SK-N-SH (cell line): ENCODE data around the gene GNG5. TPM values are rescaled to one million over a fixed set of nuclear protein-coding genes. Genes with fewer than 3 reads are reported as not detected.

Experiments
- CHD2 ChIP-seq: fragments of 150-350 bp; IDR thresholded peaks from 2 replicates; pipeline ENCODE4 v1.6.1; 2018; ENCODE audit warnings: low read length; ENCODE audit not compliant: partially characterized antibody
- ELF1 ChIP-seq: IDR thresholded peaks from 2 replicates; pipeline ENCODE4 v1.4.0; 2012
- EZH2phosphoT487 ChIP-seq: fragments of 200-600 bp; sonication (generic); IDR thresholded peaks from 2 replicates; pipeline ENCODE4 v1.6.1; 2017; ENCODE audit warnings: low read depth, mixed run types, mild to moderate bottlenecking, antibody characterized with exemption, moderate library complexity, borderline replicate concordance
- FOSL2 ChIP-seq: IDR thresholded peaks from 2 replicates; pipeline ENCODE4 v1.4.0; 2012; ENCODE audit warnings: low read depth, mild to moderate bottlenecking, moderate library complexity, borderline replicate concordance
- FOXJ3 ChIP-seq: sonication (generic); formaldehyde crosslinking; IDR thresholded peaks from 2 replicates; pipeline ENCODE4 v1.5.1; 2020; ENCODE audit warnings: mild to moderate bottlenecking, missing genetic modification reagents
- FOXM1 ChIP-seq: IDR thresholded peaks from 2 replicates; pipeline ENCODE4 v1.4.0; 2012; ENCODE audit warnings: low read depth, mild to moderate bottlenecking
- GABPA ChIP-seq: IDR thresholded peaks from 2 replicates; pipeline ENCODE4 v1.4.0; 2012; ENCODE audit warnings: low read depth, mild to moderate bottlenecking
- IRF3 ChIP-seq: fragments of 150-350 bp; IDR thresholded peaks from 2 replicates; pipeline ENCODE4 v1.6.1; 2016; ENCODE audit warnings: mild to moderate bottlenecking, low read depth, low read length
- MEF2A ChIP-seq: IDR thresholded peaks from 2 replicates; pipeline ENCODE4 v1.4.0; 2012; ENCODE audit warnings: low read depth, borderline replicate concordance
- POLR2AphosphoS5 ChIP-seq: IDR thresholded peaks from 2 replicates; pipeline ENCODE4 v1.6.1; 2012; ENCODE audit warnings: low read depth, low read length
- RAD21 ChIP-seq: IDR thresholded peaks from 2 replicates; pipeline ENCODE4 v1.6.1; 2012; ENCODE audit warnings: mild to moderate bottlenecking, low read length
- RCOR1 ChIP-seq: fragments of 150-350 bp; IDR thresholded peaks from 2 replicates; pipeline ENCODE4 v1.6.1; 2017; ENCODE audit warnings: antibody characterized with exemption, low read length
- REST ChIP-seq: IDR thresholded peaks from 2 replicates; pipeline ENCODE4 v1.6.1; 2012; ENCODE audit warnings: mild to moderate bottlenecking, low read depth, low read length, moderate library complexity
- RXRA ChIP-seq: IDR thresholded peaks from 2 replicates; pipeline ENCODE4 v1.4.0; 2012; ENCODE audit warnings: low read depth, mild to moderate bottlenecking, borderline replicate concordance
- TAF1 ChIP-seq: IDR thresholded peaks from 2 replicates; pipeline ENCODE4 v1.6.1; 2012; ENCODE audit warnings: low read depth, mild to moderate bottlenecking, low read length, moderate library complexity, borderline replicate concordance
- TCF12 ChIP-seq: IDR thresholded peaks from 2 replicates; pipeline ENCODE4 v1.4.0; 2012
- USF1 ChIP-seq: IDR thresholded peaks from 2 replicates; pipeline ENCODE4 v1.4.0; 2012; ENCODE audit warnings: low read depth, borderline replicate concordance
- USF2 ChIP-seq: fragments of 150-350 bp; IDR thresholded peaks from 2 replicates; pipeline ENCODE4 v1.6.1; 2017; ENCODE audit warnings: antibody characterized with exemption, low read length, low read depth, borderline replicate concordance
- ZBTB33 ChIP-seq: IDR thresholded peaks from 2 replicates; pipeline ENCODE4 v1.4.0; 2012; ENCODE audit warnings: low read depth, borderline replicate concordance
- polyA plus RNA-seq, 3 experiments: library from polyadenylated mRNA; depleted of rRNA; stranded (reverse); fragments of >200 nt; gene quantifications; 2 replicates each; pipeline ENCODE4 v1.2.3, GENCODE V29; 2012

GNG5 gene
- polyA plus RNA-seq, 1 of the 3 experiments (the other 2 are of a cell fraction), result 104 TPM

- TF ChIP-seq FOXM1, result no peak
- TF ChIP-seq FOSL2, result no peak
- peak; percentile 58 for TF ChIP-seq CHD2
- 0 out of 2 replicates have a peak, but pooled peaks have one; percentile 23 for TF ChIP-seq REST
- peak; percentile 24; the same call in 1 of the 2 replicates for TF ChIP-seq TCF12
- TF ChIP-seq EZH2phosphoT487, result no peak
- TF ChIP-seq TAF1, result peak; percentile 89
- no peak for TF ChIP-seq USF1
- no peak for TF ChIP-seq USF2
- peak; percentile 67 for TF ChIP-seq ZBTB33
- no peak; the same call in 1 of the 2 replicates for TF ChIP-seq RCOR1
- peak; percentile 94 for TF ChIP-seq ELF1
- peak; percentile 99 for TF ChIP-seq GABPA
- no peak for TF ChIP-seq MEF2A
- TF ChIP-seq RAD21, result no peak
- TF ChIP-seq RXRA, result no peak
- no peak for TF ChIP-seq FOXJ3 (CRISPR knock-in tag)
- peak; percentile 95 for TF ChIP-seq POLR2AphosphoS5
- no peak for TF ChIP-seq IRF3
Measured at GRCh38 chr1:84478876-84479868, 27.2 kb downstream of the GNG5 start, which contains the start of gene RPF1 (continued).
